Neural progenitor cell (in vitro differentiated cells): ENCODE data around the gene UPK3BL1. TPM values are rescaled to one million over a fixed set of nuclear protein-coding genes. Genes with fewer than 3 reads are reported as not detected.
"Not testable (repeated sequence)": the region's sequence is repeated elsewhere in the genome, so short reads cannot be mapped to it uniquely, and the experiment has no call there.

Experiments
- DNase-seq: peaks from one replicate; pipeline ENCODE4 v3.0.0-alpha.2; 2016; ENCODE audit warnings: low spot score
- H2AFZ ChIP-seq: fragments of 200-600 bp; sonication (generic); replicated peaks from 2 replicates; pipeline ENCODE4 v1.6.1; 2016; ENCODE audit warnings: antibody characterized with exemption
- H3F3A ChIP-seq: fragments of 200-600 bp; sonication (generic); 2 replicates; pipeline ENCODE4 v1.6.1; 2016; ENCODE audit warnings: antibody characterized with exemption, low read depth
- H3K27ac ChIP-seq: fragments of 200-600 bp; sonication (generic); 2 replicates; pipeline ENCODE4 v1.5.1; 2016; ENCODE audit warnings: mild to moderate bottlenecking
- H3K27me3 ChIP-seq: fragments of 200-600 bp; sonication (generic); 2 replicates; pipeline ENCODE4 v1.6.1; 2016; ENCODE audit warnings: mild to moderate bottlenecking, moderate library complexity
- H3K36me3 ChIP-seq: fragments of 200-600 bp; sonication (generic); 2 replicates; pipeline ENCODE4 v1.5.1; 2016
- H3K4me1 ChIP-seq: fragments of 200-600 bp; sonication (generic); 2 replicates; pipeline ENCODE4 v1.6.1; 2016; ENCODE audit warnings: mixed run types
- H3K4me2 ChIP-seq: fragments of 200-600 bp; sonication (generic); 2 replicates; pipeline ENCODE4 v1.6.1; 2016
- H3K4me3 ChIP-seq: fragments of 200-600 bp; sonication (generic); 2 replicates; pipeline ENCODE4 v1.5.1; 2016
- H3K79me2 ChIP-seq: fragments of 200-600 bp; sonication (generic); 2 replicates; pipeline ENCODE4 v1.6.1; 2016; ENCODE audit warnings: low read depth
- H3K9ac ChIP-seq: fragments of 200-600 bp; sonication (generic); 2 replicates; pipeline ENCODE4 v1.6.1; 2016
- H3K9me3 ChIP-seq: fragments of 200-600 bp; sonication (generic); 2 replicates; pipeline ENCODE4 v1.5.1; 2016; ENCODE audit warnings: low read depth
- H4K20me1 ChIP-seq: fragments of 200-600 bp; sonication (generic); 2 replicates; pipeline ENCODE4 v1.6.1; 2016; ENCODE audit warnings: low read depth
- H3K27ac Mint-ChIP-seq: 3 replicates; pipeline ENCODE4 v1.8.0; 2021; ENCODE audit warnings: mixed read lengths
- H3K27me3 Mint-ChIP-seq: 2 replicates; pipeline ENCODE4 v1.8.0; 2022; ENCODE audit warnings: low read depth, mild to moderate bottlenecking, inconsistent platforms, moderate library complexity, mixed read lengths; ENCODE audit not compliant: insufficient read depth
- H3K36me3 Mint-ChIP-seq: 3 replicates; pipeline ENCODE4 v1.8.0; 2021; ENCODE audit warnings: mixed read lengths
- H3K4me1 Mint-ChIP-seq: 3 replicates; pipeline ENCODE4 v1.8.0; 2021; ENCODE audit warnings: mixed read lengths
- H3K4me3 Mint-ChIP-seq: 3 replicates; pipeline ENCODE4 v1.8.0; 2021; ENCODE audit warnings: mild to moderate bottlenecking, moderate library complexity, mixed read lengths
- H3K9me3 Mint-ChIP-seq: 3 replicates; pipeline ENCODE4 v1.8.0; 2020; ENCODE audit warnings: mixed read lengths
- total RNA-seq: library from RNA; depleted of rRNA; stranded (reverse); fragments of >200 nt; gene quantifications from 2 replicates; pipeline ENCODE4 v1.2.3, GENCODE V29; 2015; ENCODE audit warnings: low replicate concordance

Gene UPK3BL1
- total RNA-seq, 1 donor from 2014 or later, result 12.7 TPM

- not testable (repeated sequence) for H3K9ac ChIP-seq, H3K27ac ChIP-seq, H3K27me3 Mint-ChIP-seq, H3K9me3 ChIP-seq, H3K4me1 Mint-ChIP-seq, H3K27me3 ChIP-seq, H3K36me3 ChIP-seq, H3K9me3 Mint-ChIP-seq, H4K20me1 ChIP-seq, H3K36me3 Mint-ChIP-seq, H3K4me1 ChIP-seq, H3F3A ChIP-seq, H3K27ac Mint-ChIP-seq, H3K4me3 Mint-ChIP-seq, H2AFZ ChIP-seq, H3K79me2 ChIP-seq
- DNase-seq, result peak; percentile 53
- Histone ChIP-seq H3K4me3 (peak within 1 kb of the TSS; percentile 34), H3K4me2 (peak within 1 kb of the TSS; percentile 62)
These were observed 26.0 kb downstream of the UPK3BL1 start, which contains the start of gene RASA4 for GRCh38 chr7:102616507-102617125. TSS of gene RASA4 (minus strand) at chr7:102616756. CDS start at chr7:102616689, 67 bp downstream.

DNA sequence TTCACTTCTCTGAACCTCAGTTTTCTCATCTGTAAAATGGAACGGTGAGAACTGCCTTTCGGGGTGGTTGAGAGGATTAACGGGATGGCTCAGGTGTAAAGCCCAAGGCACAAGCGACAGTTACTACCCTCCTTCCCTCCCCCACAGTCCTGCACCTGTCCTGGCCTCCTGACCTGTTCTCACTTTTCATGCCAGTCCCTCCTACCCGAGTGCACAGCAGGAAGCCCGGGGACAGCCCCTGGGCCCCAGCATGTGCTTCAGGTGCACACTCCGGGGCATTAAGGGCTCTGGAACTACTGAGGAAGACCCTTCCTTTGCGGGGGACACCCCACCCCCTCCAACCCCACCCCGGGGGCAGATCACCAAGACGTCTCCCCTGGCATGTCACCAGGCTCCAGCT is 26.7 kb downstream of the UPK3BL1 start:
- not testable (repeated sequence) for H3K4me2 ChIP-seq, H3K4me1 ChIP-seq, H3K9ac ChIP-seq, H3K4me3 Mint-ChIP-seq, H3K27me3 ChIP-seq, H3K27ac ChIP-seq, H3K79me2 ChIP-seq, H3K9me3 ChIP-seq, H3K27ac Mint-ChIP-seq, H3K27me3 Mint-ChIP-seq, DNase-seq, H3K4me1 Mint-ChIP-seq, H3K36me3 ChIP-seq, H3F3A ChIP-seq, H2AFZ ChIP-seq, H3K9me3 Mint-ChIP-seq, H4K20me1 ChIP-seq, H3K36me3 Mint-ChIP-seq, H3K4me3 ChIP-seq

DNA sequence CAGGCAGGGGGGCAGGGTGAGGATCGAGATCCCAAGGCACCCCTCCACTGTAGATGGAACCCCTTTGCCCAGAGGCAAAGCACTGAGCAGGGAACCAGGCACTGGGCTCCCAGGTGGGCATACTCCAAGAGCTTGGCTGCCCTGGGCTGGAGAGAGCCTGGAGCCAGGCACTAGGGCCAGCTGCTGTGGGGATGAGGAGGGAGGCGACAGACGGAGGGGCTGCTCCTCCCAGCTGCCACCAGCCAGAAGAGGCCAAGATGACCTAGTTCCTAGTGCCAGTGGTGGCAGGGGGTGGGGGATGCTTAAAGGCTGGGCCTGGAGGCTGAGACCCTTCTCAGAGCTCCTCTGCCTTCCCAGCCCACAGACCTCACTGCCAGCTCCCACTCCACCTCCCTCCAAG is 27.7 kb downstream of the UPK3BL1 start:
- not testable (repeated sequence) for H3K79me2 ChIP-seq, H3K36me3 Mint-ChIP-seq, H3F3A ChIP-seq, H3K9ac ChIP-seq, DNase-seq, H3K27me3 Mint-ChIP-seq, H3K4me1 Mint-ChIP-seq, H3K4me2 ChIP-seq, H3K27me3 ChIP-seq, H3K4me3 Mint-ChIP-seq, H3K27ac Mint-ChIP-seq, H3K9me3 Mint-ChIP-seq, H3K4me3 ChIP-seq, H3K9me3 ChIP-seq, H3K27ac ChIP-seq, H3K4me1 ChIP-seq, H2AFZ ChIP-seq, H3K36me3 ChIP-seq, H4K20me1 ChIP-seq

DNA sequence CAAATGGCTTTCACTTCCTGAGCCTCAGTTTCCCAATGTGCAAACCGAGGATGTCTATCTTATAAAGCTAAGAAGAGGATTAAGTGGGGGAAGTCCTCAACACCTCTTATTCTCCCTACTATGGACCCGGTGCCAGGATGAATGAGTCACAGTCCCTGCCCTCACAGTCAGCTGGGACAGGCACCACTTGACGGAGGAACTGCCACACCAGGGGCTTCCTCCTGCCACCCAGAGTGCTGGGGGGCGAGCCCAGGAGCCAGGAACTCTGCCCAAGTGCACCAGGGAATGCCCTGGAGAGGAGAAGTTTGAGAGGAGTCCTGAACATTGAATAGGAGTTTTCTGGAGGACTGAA is 28.3 kb downstream of the UPK3BL1 start:
- not testable (repeated sequence) for H3K27ac ChIP-seq, H3K36me3 Mint-ChIP-seq, H3K36me3 ChIP-seq, H3F3A ChIP-seq, H3K27ac Mint-ChIP-seq, H3K9me3 ChIP-seq, H3K9me3 Mint-ChIP-seq, H3K4me2 ChIP-seq, H3K4me1 Mint-ChIP-seq, H3K4me3 Mint-ChIP-seq, H3K9ac ChIP-seq, H3K4me3 ChIP-seq, H4K20me1 ChIP-seq, H3K27me3 Mint-ChIP-seq, H3K27me3 ChIP-seq, H2AFZ ChIP-seq, H3K4me1 ChIP-seq, DNase-seq, H3K79me2 ChIP-seq

DNA sequence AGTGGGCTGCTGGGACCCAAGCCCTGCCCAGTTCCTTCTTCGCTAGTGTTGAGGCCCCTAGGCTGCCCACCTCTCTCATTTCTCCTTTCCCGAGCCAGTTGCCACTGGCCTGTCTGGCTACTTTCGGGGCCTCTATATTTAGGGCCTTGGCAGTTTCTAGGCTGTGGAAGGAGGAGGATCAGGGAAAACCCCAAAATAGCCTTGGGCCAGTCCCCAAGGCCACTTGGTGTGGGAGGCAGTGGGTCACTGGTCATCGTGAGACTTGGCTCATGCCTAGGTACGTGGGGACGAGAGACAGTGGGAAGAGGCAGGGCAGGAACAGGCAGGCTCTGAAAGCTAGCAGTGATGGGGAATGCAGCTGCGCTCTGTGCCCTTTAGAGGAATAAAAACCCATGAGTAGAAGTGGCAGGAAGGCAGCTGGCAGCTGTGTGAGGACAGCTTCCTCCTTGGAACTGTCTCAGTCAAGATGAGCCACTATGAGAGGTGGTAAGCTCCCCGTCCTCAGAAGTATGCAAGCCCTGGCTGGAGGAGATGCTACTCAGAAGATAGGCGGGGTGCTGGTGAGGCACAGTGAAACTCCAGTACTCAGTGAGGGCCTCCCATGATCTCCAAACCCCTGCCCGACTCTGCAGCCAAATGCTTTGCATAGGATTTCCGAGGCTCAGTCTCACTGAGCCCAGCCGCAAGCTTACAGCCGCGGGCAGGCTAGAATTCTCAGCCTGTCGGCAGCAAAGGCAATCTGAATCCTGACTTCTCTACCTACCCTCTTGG is 28.8 kb downstream of the UPK3BL1 start:
- H3K79me2 ChIP-seq, H3K4me2 ChIP-seq, H3K4me3 Mint-ChIP-seq, H3K9me3 Mint-ChIP-seq, H4K20me1 ChIP-seq, H3F3A ChIP-seq, H3K36me3 Mint-ChIP-seq, H3K27ac Mint-ChIP-seq, DNase-seq, H3K4me1 Mint-ChIP-seq, H3K9me3 ChIP-seq, H3K27me3 ChIP-seq, H3K27ac ChIP-seq, H3K4me3 ChIP-seq, H3K27me3 Mint-ChIP-seq, H2AFZ ChIP-seq, H3K9ac ChIP-seq, H3K36me3 ChIP-seq, H3K4me1 ChIP-seq: not testable (repeated sequence)

- H4K20me1 ChIP-seq, H3K4me1 Mint-ChIP-seq, H3K27ac Mint-ChIP-seq, H3K27ac ChIP-seq, H3K79me2 ChIP-seq, H3K4me1 ChIP-seq, H3F3A ChIP-seq, H3K36me3 Mint-ChIP-seq, H3K9me3 Mint-ChIP-seq, H3K4me3 Mint-ChIP-seq, H3K9ac ChIP-seq, H3K4me3 ChIP-seq, H3K27me3 ChIP-seq, H2AFZ ChIP-seq, H3K27me3 Mint-ChIP-seq, H3K36me3 ChIP-seq, H3K9me3 ChIP-seq: not testable (repeated sequence)
- DNase-seq, result peak; percentile 63
- H3K4me2 ChIP-seq, result peak overlapping the region; percentile 52
These were observed 30.8 kb downstream of the UPK3BL1 start for GRCh38 chr7:102611675-102612325.

GRCh38 chr7:102611013-102611674 is 31.4 kb downstream of the UPK3BL1 start:
- not testable (repeated sequence) for H3K27ac ChIP-seq, H3K27me3 Mint-ChIP-seq, H3K27ac Mint-ChIP-seq, H3K9me3 ChIP-seq, H3F3A ChIP-seq, H3K79me2 ChIP-seq, H3K36me3 Mint-ChIP-seq, H3K4me1 Mint-ChIP-seq, H3K36me3 ChIP-seq, H3K4me3 Mint-ChIP-seq, H3K4me2 ChIP-seq, H3K27me3 ChIP-seq, H4K20me1 ChIP-seq, H3K9me3 Mint-ChIP-seq, DNase-seq, H2AFZ ChIP-seq, H3K4me1 ChIP-seq, H3K4me3 ChIP-seq, H3K9ac ChIP-seq

DNA sequence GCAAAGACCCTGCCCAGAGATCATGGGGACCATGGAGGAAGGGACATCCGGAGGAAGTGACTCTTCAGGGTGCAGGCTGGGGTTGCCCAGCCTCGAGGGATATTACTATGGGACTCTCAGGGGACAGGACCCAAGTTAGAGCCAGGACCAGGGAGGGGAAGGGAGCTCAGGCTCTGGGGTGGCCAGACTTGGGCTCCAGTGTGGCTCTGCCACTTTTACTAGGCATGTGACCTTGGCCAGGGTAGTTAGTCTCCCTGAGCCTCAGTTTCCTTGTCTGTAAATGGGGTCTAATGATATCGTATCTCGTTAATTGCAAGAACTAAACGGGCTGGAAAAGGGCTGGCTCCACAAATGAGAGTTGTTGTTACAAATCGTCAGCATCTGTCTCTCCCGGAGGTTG is 32.1 kb downstream of the UPK3BL1 start:
- not testable (repeated sequence) for H3K4me2 ChIP-seq, H2AFZ ChIP-seq, H3K4me3 ChIP-seq, DNase-seq, H3K79me2 ChIP-seq, H3K4me1 Mint-ChIP-seq, H3K36me3 Mint-ChIP-seq, H3K4me1 ChIP-seq, H3K9me3 Mint-ChIP-seq, H3K9ac ChIP-seq, H3K27ac Mint-ChIP-seq, H3K36me3 ChIP-seq, H3K27me3 ChIP-seq, H3K9me3 ChIP-seq, H3K4me3 Mint-ChIP-seq, H4K20me1 ChIP-seq, H3K27ac ChIP-seq, H3F3A ChIP-seq, H3K27me3 Mint-ChIP-seq
